Regular cardiac myocyte (primary cell): ENCODE data around the gene MAPK12. TPM values are rescaled to one million over a fixed set of nuclear protein-coding genes. Genes with fewer than 3 reads are reported as not detected.

Experiments
- total RNA-seq: library from RNA; depleted of rRNA; stranded (reverse); fragments of >200 nt; gene quantifications from 2 replicates; pipeline ENCODE4 v1.2.3, GENCODE V29; 2014

The MAPK12 gene
- total RNA-seq: 22.0 and 23.7 TPM in 2 replicates

DNA sequence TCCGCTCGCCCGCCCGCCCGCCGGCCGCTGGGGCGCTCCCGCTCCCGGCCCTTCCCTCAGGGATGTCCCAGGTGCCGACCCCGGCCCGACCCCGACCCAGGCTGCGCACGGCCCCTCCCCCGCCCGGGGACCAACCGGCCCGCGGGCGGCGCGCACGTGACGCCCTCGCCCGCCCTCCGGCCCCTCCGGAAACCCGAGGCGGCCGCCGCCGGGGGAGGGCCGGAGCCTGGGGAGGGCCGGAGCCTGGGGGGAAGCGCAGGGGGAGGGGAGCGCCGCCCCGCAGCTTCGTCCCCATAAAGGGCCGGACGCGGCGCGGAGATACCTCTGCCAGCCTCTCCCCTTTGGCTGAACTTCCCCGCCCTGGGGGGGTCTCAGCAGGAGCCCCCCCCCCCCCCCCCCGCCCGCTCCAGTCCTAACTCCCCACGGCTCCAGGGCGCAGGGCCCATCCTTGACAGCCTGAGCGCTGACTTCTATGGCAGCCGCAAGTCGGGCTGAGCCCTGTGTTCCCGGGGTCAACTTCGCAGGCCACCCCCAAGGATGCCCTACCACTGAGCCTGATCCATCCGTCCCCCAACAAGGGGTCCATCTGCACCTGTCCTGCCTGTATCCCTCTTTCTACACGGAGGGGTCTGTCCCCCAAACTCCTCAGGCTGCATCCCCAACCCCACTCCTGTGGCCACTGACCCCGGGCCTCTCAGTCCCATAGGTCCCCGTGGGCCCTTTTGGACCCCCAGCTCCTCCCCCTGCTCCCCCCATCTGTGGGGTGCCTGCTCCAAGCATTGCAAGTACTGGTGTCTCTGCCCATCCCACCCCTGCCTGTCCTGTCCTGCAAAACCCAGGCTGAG lies at the start of gene MAPK12:
MAPK12 (minus strand) TSS at position 69 of the 845 bp plus-strand sequence. CDS start 174 bp downstream, outside the sequence.

DNA sequence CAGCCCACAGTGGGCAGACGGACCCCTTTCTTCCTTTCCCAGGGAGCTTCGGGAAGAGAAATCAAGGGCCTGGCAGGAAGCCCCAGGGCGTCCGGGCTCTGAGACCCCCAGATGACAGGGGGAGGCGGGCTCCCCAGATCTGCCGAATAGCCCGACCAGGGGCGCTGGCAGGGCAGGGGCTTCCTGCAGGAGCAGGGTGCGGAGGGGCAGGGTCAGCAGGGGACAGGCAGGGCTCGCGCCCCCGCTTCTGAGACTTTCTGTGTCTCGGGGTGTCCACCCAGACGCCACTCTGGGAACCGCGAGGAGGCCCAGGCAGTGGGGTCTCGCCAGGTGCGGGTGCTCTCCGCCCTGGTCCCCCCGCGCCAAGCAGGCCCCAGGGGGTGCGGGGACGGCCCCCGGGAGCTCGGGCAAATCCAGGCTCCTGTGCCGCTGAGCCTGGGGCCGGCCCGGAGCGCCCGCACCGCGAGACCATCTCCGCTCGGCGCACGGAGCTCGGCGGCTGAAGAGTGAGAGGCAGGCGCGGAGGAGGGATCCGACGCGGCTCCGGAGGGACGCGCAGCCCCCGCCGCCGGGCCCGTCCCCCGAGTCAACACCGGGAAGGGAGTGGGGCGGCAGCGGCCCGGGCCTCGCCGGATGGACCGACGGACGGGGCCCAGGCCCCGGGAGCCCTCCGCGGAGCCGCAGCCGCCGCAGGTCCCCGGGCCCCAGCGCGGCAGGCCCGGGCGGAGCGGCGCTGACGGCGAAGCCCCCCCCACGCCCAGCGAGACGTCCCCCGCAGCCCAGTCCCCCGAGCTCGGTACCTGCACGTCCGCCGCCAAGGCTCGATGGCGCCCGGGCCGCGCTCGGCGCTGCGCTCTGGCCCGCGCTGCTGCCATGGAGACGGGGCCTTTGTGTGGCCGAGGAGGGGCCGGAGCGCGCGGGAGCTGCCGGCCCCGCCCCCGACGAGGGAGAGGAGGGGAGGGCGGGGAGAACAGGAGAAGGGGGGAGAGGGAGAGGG lies 45.6 kb upstream of the MAPK12 start, which contains the start of gene PLXNB2:
PLXNB2 (minus strand) TSS at position 894 of the 997 bp plus-strand sequence. CDS start 17,062 bp downstream, outside the sequence.

DNA sequence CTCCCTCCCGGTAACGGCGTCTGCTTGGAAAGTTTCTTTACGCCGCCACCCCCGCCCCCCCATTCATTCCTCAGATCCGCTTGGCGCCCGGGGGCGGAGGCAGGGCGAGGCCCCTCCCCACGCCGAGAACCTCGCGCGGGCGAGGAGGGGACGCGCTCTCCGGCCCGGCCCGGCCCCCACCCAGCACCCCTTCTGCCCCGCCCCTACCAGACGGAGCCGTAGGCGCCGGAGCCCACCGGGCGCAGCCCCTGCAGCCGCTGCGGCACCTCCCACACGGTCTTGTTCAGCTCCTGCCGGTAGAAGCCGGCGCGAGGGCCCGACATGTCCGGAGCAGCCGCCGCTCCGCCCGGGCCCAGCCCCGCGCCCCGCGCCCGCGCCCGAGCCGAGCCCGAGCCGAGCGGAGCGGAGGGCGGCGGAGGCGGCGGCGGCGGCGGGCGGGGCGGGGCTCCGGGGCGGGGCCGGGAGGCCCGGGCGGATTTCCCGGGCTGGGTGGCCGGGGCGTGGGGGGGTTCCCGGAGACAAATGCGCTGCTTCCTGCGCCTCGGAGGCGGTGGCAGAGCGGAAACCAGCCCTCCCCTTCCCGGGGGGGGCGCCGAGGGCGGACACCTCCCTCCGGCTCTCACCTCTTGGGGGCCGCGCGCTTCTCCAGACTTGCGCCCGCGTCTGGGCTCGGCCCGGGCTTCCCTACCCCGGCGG lies 8.6 kb upstream of the MAPK12 start, which contains the start of gene MAPK11:
MAPK11 (minus strand) TSS at position 411 of the 696 bp plus-strand sequence; CDS start at position 323, 88 bp downstream.

DNA sequence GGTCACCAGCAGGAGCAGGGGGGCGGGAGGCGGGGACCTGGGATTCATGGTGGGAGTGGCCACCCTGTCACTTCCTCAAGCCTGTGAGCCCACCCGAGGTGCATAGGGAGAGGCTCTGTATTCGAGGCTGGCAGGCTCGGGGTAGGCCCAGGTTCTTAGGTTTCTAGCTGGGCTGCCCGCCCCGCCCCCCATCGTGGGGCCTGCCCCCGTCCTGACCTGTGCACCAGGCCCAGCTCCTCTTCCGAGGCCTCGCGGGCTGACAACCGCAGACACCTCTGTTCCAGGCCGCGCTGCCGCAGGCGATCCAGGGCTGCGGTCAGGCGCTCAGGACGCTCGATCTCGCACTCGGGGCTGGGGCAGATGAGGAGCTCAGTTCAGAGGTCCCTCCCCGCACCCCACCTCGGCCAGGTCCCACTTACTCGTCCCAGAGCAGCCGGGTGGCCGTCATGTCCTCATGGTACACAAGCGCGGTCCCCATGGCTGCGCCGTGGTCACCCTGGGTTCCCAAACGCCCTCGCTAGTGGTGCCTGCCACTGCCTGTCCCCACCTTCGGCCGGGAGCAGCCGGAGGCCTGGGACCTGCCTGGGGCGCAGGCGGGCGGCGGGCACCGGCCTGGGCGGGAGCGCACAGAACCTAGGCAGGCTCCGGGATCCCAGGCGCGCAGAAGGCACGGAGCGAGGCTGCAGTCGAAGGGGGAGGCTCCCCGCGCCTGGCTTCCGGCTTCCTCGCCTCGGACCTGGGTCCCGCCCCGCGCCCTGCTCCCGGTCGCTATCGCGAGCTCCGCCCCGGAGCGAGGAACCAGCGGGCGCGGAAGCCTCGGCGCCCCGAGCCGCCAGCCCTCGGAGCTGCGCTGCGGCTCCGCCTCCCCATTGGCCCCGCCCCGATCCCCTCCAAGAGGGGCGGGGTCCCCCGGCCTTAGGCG lies 10.7 kb downstream of the MAPK12 start, which contains the start of gene HDAC10:
HDAC10 (minus strand) TSS at position 711 of the 922 bp plus-strand sequence; CDS start at position 478, 233 bp downstream.

DNA sequence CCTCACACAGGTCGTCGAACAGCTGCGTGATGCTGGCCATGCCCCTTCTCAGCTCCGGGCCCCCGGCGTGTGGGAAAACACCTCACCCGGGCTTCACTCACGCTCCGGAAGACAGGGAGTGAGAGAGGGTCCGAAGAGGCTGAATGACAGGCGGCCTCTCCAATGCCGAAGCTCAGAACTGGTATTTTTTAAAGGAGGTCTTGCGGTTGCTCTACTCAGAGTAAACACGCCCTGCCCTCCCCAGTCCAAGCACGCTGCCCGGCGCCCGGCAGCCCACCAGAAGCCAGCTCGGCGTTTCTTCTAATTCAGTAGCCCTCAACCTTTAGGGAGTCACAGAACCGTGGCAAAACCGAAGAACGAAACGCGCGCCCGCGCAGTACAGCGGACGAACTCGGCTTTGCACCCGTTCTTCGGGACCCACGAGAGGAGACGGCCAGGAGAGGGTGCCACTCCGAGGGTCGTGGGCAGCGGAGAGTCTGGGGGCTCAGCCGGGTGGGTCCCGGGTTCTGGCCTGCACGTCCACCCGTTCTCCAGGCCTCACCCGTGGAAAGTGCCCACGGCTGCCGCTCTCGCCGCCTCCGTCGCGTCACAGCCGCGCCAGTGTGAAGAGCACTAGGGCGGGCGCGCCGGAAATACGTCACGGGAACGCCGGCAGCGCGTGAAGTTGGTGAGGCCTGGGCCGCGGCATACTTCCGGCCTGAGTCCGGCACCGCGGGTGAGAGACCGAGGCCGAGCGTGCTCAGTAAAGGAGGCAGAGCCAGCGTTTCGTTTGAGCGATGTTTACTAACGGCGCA lies 16.9 kb downstream of the MAPK12 start, which contains the start of gene TUBGCP6:
TUBGCP6 (minus strand) TSS at position 604 of the 794 bp plus-strand sequence; CDS start at position 40, 564 bp downstream.

Other genes with a start within 250 kb of the MAPK12 start
- not detected in 2 replicates for gene IL17REL, start 248.9 kb downstream of the MAPK12 start, total RNA-seq
- not detected in 2 replicates for gene TTLL8, start 203.4 kb downstream of the MAPK12 start, total RNA-seq
- gene MLC1, start 176.3 kb downstream of the MAPK12 start, total RNA-seq: 0.38 and 2.8 TPM in 2 replicates
- 1.5 and 5.1 TPM in 2 replicates for gene MOV10L1, start 171.7 kb downstream of the MAPK12 start, total RNA-seq
- 0.19 and 0.56 TPM in 2 replicates for gene PANX2, start 91.0 kb downstream of the MAPK12 start, total RNA-seq
- gene TRABD, start 75.8 kb downstream of the MAPK12 start, total RNA-seq: 12.7 and 27.2 TPM in 2 replicates
- 15.8 and 20.9 TPM in 2 replicates for gene SELENOO, start 60.7 kb downstream of the MAPK12 start, total RNA-seq
- gene TUBGCP6, start 16.7 kb downstream of the MAPK12 start, total RNA-seq: 28.2 and 29.3 TPM in 2 replicates
- 14.6 and 20.3 TPM in 2 replicates for gene HDAC10, start 10.4 kb downstream of the MAPK12 start, total RNA-seq
- gene MAPK11, start 8.7 kb upstream of the MAPK12 start, total RNA-seq: 3.9 and 4.6 TPM in 2 replicates
- gene PLXNB2, start 46.0 kb upstream of the MAPK12 start, total RNA-seq: 85.1 and 109 TPM in 2 replicates
- gene DENND6B, start 65.3 kb upstream of the MAPK12 start, total RNA-seq: 1.3 and 2.0 TPM in 2 replicates
- gene PPP6R2, start 81.6 kb upstream of the MAPK12 start, total RNA-seq: 45.9 and 57.1 TPM in 2 replicates
- gene SBF1, start 213.4 kb upstream of the MAPK12 start, total RNA-seq: 60.0 and 64.2 TPM in 2 replicates
- 0.58 and 1.1 TPM in 2 replicates for gene ADM2, start 219.9 kb upstream of the MAPK12 start, total RNA-seq
- under 0.01 TPM in 1 of 2 replicates, not detected in the other for gene MIOX, start 225.2 kb upstream of the MAPK12 start, total RNA-seq
- 30.7 and 54.3 TPM in 2 replicates for gene LMF2, start 246.0 kb upstream of the MAPK12 start, total RNA-seq
- gene NCAPH2, start 246.5 kb upstream of the MAPK12 start, total RNA-seq: 18.3 and 55.2 TPM in 2 replicates